T1000 (cell line): ENCODE data around the gene PLRG1.
"Not testable (repeated sequence)": the region's sequence is repeated elsewhere in the genome, so short reads cannot be mapped to it uniquely, and the experiment has no call there.

Experiments
- DNase-seq: peaks from one replicate; lab custom pipeline; 2025; ENCODE audit warnings: mixed read lengths; lab: John Stamatoyannopoulos, UW

PLRG1 gene

GRCh38 chr4:154549894-154550790, at the start of gene PLRG1:
Gene PLRG1 (minus strand): TSS chr4:154550400. CDS start chr4:154550308, 92 bp downstream.
- DNase-seq = peak; percentile 77

- no peak for DNase-seq
Measured at GRCh38 chr4:154597798-154598774, 47.9 kb upstream of the PLRG1 start.

GRCh38 chr4:154597281-154597680, 47.1 kb upstream of the PLRG1 start:
- not testable (repeated sequence) for DNase-seq

GRCh38 chr4:154595807-154596206, 45.6 kb upstream of the PLRG1 start:
- DNase-seq = no peak

- not testable (repeated sequence) for DNase-seq
Measured at GRCh38 chr4:154594343-154594742, 44.1 kb upstream of the PLRG1 start.

- no peak for DNase-seq
Measured at GRCh38 chr4:154593868-154594267, 43.7 kb upstream of the PLRG1 start.

- no peak for DNase-seq
Measured at GRCh38 chr4:154591890-154592289, 41.7 kb upstream of the PLRG1 start.

GRCh38 chr4:154590329-154591006, 40.3 kb upstream of the PLRG1 start, which contains the start of gene FGA:
Gene FGA (minus strand): TSS chr4:154590742. CDS start chr4:154590687, 55 bp downstream.
- no peak for DNase-seq

GRCh38 chr4:154589296-154590197, 39.3 kb upstream of the PLRG1 start:
- no peak for DNase-seq

- DNase-seq = no peak
Measured at GRCh38 chr4:154588198-154588597, 38.0 kb upstream of the PLRG1 start.

GRCh38 chr4:154586296-154587033, 36.3 kb upstream of the PLRG1 start:
- DNase-seq = no peak

GRCh38 chr4:154585369-154586018, 35.3 kb upstream of the PLRG1 start:
- no peak for DNase-seq

- DNase-seq = no peak
Measured at GRCh38 chr4:154584259-154584658, 34.1 kb upstream of the PLRG1 start.

- DNase-seq = no peak
Measured at GRCh38 chr4:154583677-154584076, 33.5 kb upstream of the PLRG1 start.

GRCh38 chr4:154583230-154583629, 33.0 kb upstream of the PLRG1 start:
- DNase-seq = no peak

GRCh38 chr4:154582723-154583122, 32.5 kb upstream of the PLRG1 start:
- no peak for DNase-seq

GRCh38 chr4:154579927-154580326, 29.7 kb upstream of the PLRG1 start:
- no peak for DNase-seq

GRCh38 chr4:154578919-154579318, 28.7 kb upstream of the PLRG1 start:
- no peak for DNase-seq

GRCh38 chr4:154577324-154577723, 27.1 kb upstream of the PLRG1 start:
- no peak for DNase-seq

- DNase-seq = no peak
Measured at GRCh38 chr4:154574311-154574710, 24.1 kb upstream of the PLRG1 start.
